BLaER1 treated with 17β-estradiol and CSF1 and Interleukin-3, amounts not matched to agents 10 nM and 100 nM (cell line): Measurements from ENCODE around the gene BFSP1.
A peak's percentile ranks its signal among the peaks of the same experiment; 100 is the strongest.

ENCODE experiments used
- H3K27ac ChIP-seq, 11 experiments: shearing (Covaris generic); formaldehyde crosslinking; 2 replicates each; pipeline ENCODE4 v1.8.1; 2022
- H3K27me3 ChIP-seq, 11 experiments: shearing (Covaris generic); formaldehyde crosslinking; 2 replicates each; pipeline ENCODE4 v1.8.1; 2022
- H3K36me3 ChIP-seq, 11 experiments: shearing (Covaris generic); formaldehyde crosslinking; 2 replicates each; pipeline ENCODE4 v1.8.1; 2022
- H3K4me1 ChIP-seq, 10 experiments: shearing (Covaris generic); formaldehyde crosslinking; 2 replicates each; pipeline ENCODE4 v1.8.1; 2022
- H3K4me2 ChIP-seq, 11 experiments: shearing (Covaris generic); formaldehyde crosslinking; 2 replicates each; pipeline ENCODE4 v1.8.1; 2022
- H3K4me3 ChIP-seq, 10 experiments: shearing (Covaris generic); formaldehyde crosslinking; 2 replicates each; pipeline ENCODE4 v1.8.1; 2022
- H3K9ac ChIP-seq, 11 experiments: shearing (Covaris generic); formaldehyde crosslinking; 2 replicates each; pipeline ENCODE4 v1.8.1; 2022
- H3K9me3 ChIP-seq, 11 experiments: shearing (Covaris generic); formaldehyde crosslinking; replicated peaks in 1 of 11; 2 replicates each; pipeline ENCODE4 v1.8.1; 2022
- H4K20me1 ChIP-seq, 11 experiments: shearing (Covaris generic); formaldehyde crosslinking; 2 replicates each; pipeline ENCODE4 v1.8.1; 2022
- Cebpa-rat ChIP-seq, 11 experiments: shearing (Covaris generic); IDR thresholded peaks; 2 replicates each; pipeline ENCODE4 v1.8.1; 2022

BFSP1 gene

GRCh38 chr20:17522528-17522927 is 8.7 kb downstream of the BFSP1 start:
- Histone ChIP-seq H3K4me2 (peak overlapping the region in 9 of 11 experiments; percentile 42 to 93 (median 85); a peak in 16 of 22 replicates), H3K4me3 (no peak overlapping the region), H4K20me1 (no peaks in the 10 kb centered on the region), H3K27me3 (peaks cover 0 to 5% (median 0%) of the 10 kb centered on the region in 11 experiments; a peak in 5 of 22 replicates), H3K27ac (peak overlapping the region in 4 of 11 experiments; percentile 37 to 89 (median 55); a peak in 5 of 22 replicates), H3K9ac (no peak overlapping the region), H3K36me3 (no peaks in the 10 kb centered on the region), H3K4me1 (peaks cover 51 to 84% (median 82%) of the 10 kb centered on the region in 10 experiments), H3K9me3 (peaks cover 0 to 16% (median 0%) of the 10 kb centered on the region in 11 experiments; a peak in 7 of 22 replicates)
- no peak for TF ChIP-seq Cebpa-rat (IDR thresholded peaks at IDR 0.05)

GRCh38 chr20:17520583-17520982 is 10.6 kb downstream of the BFSP1 start:
- no peak for TF ChIP-seq Cebpa-rat (IDR thresholded peaks at IDR 0.05)
- peaks cover 64 to 95% (median 93%) of the 10 kb centered on the region in 10 experiments for H3K4me1 ChIP-seq
- peaks cover 0 to 22% (median 0%) of the 10 kb centered on the region in 11 experiments; a peak in 7 of 22 replicates for H3K9me3 ChIP-seq
- peak overlapping the region in 8 of 11 experiments; percentile 50 to 94 (median 88); a peak in 15 of 22 replicates for H3K27ac ChIP-seq
- peak overlapping the region; percentile 47 to 93 (median 84) for H3K4me2 ChIP-seq
- peaks cover 0 to 22% (median 3%) of the 10 kb centered on the region in 11 experiments; a peak in 14 of 22 replicates for H3K27me3 ChIP-seq
- H3K36me3 ChIP-seq, result no peaks in the 10 kb centered on the region
- peak overlapping the region in 4 of 11 experiments; percentile 8 to 48 (median 36); a peak in 5 of 22 replicates for H3K9ac ChIP-seq
- H4K20me1 ChIP-seq, result no peaks in the 10 kb centered on the region
- H3K4me3 ChIP-seq, result peak overlapping the region in 1 of 10 experiments; percentile 22; a peak in 1 of 20 replicates

GRCh38 chr20:17519606-17520285 is 11.4 kb downstream of the BFSP1 start:
- TF ChIP-seq Cebpa-rat (IDR thresholded peaks at IDR 0.05), result no peak
- Histone ChIP-seq H3K4me2 (peak overlapping the region; percentile 74 to 93 (median 85); a peak in 21 of 22 replicates), H3K9ac (peak overlapping the region in 8 of 11 experiments; percentile 60 to 76 (median 73); a peak in 10 of 22 replicates), H4K20me1 (no peaks in the 10 kb centered on the region), H3K4me1 (peaks cover 58 to 87% (median 84%) of the 10 kb centered on the region in 10 experiments), H3K4me3 (no peak overlapping the region), H3K36me3 (no peaks in the 10 kb centered on the region), H3K9me3 (peaks cover 0 to 22% (median 0%) of the 10 kb centered on the region in 11 experiments; a peak in 7 of 22 replicates), H3K27me3 (peaks cover 5 to 30% (median 11%) of the 10 kb centered on the region in 11 experiments), H3K27ac (peak overlapping the region in 9 of 11 experiments; percentile 76 to 94 (median 91); a peak in 18 of 22 replicates)

GRCh38 chr20:17518339-17519052 is 12.7 kb downstream of the BFSP1 start:
- peak; percentile 76 to 99 (median 97); a peak in 21 of 22 replicates for TF ChIP-seq Cebpa-rat (IDR thresholded peaks at IDR 0.05)
- Histone ChIP-seq H4K20me1 (no peaks in the 10 kb centered on the region), H3K9ac (peak overlapping the region in 10 of 11 experiments; percentile 2 to 76 (median 70); a peak in 18 of 22 replicates), H3K27me3 (peaks cover 18 to 43% (median 24%) of the 10 kb centered on the region in 11 experiments), H3K27ac (peak overlapping the region; percentile 29 to 94 (median 90); a peak in 21 of 22 replicates), H3K4me2 (peak overlapping the region; percentile 74 to 93 (median 85)), H3K36me3 (no peaks in the 10 kb centered on the region), H3K4me1 (peaks cover 46 to 86% (median 72%) of the 10 kb centered on the region in 10 experiments), H3K4me3 (peak overlapping the region in 3 of 10 experiments; percentile 10 to 28 (median 22); a peak in 3 of 20 replicates), H3K9me3 (peaks cover 0 to 22% (median 0%) of the 10 kb centered on the region in 11 experiments; a peak in 7 of 22 replicates)

- TF ChIP-seq Cebpa-rat (IDR thresholded peaks at IDR 0.05), result no peak
Measured at GRCh38 chr20:17515053-17515452, 16.1 kb downstream of the BFSP1 start.

GRCh38 chr20:17513939-17514338 is 17.2 kb downstream of the BFSP1 start:
- peak overlapping the region in 2 of 11 experiments; percentile 1 to 39; a peak in 2 of 22 replicates for H3K27ac ChIP-seq
- H3K4me1 ChIP-seq, result peaks cover 37 to 73% (median 53%) of the 10 kb centered on the region in 10 experiments
- H3K36me3 ChIP-seq, result no peaks in the 10 kb centered on the region
- no peak overlapping the region for H3K4me3 ChIP-seq
- H3K9ac ChIP-seq, result no peak overlapping the region
- no peaks in the 10 kb centered on the region for H4K20me1 ChIP-seq
- peaks cover 0 to 14% (median 0%) of the 10 kb centered on the region in 11 experiments; a peak in 7 of 22 replicates for H3K9me3 ChIP-seq
- no peak for TF ChIP-seq Cebpa-rat (IDR thresholded peaks at IDR 0.05)
- peak overlapping the region in 6 of 11 experiments; percentile 6 to 73 (median 50); a peak in 7 of 22 replicates for H3K4me2 ChIP-seq
- H3K27me3 ChIP-seq, result peaks cover 18 to 58% (median 32%) of the 10 kb centered on the region in 11 experiments

More at GRCh38 chr20:17515053-17515452, 16.1 kb downstream of the BFSP1 start:
- Histone ChIP-seq H3K9me3 (peaks cover 0 to 22% (median 0%) of the 10 kb centered on the region in 11 experiments; a peak in 7 of 22 replicates), H3K27me3 (peaks cover 18 to 58% (median 32%) of the 10 kb centered on the region in 11 experiments), H3K36me3 (no peaks in the 10 kb centered on the region), H3K4me2 (no peak overlapping the region), H3K4me3 (no peak overlapping the region), H4K20me1 (no peaks in the 10 kb centered on the region), H3K27ac (no peak overlapping the region), H3K9ac (no peak overlapping the region), H3K4me1 (peaks cover 46 to 84% (median 63%) of the 10 kb centered on the region in 10 experiments)

- H3K36me3 ChIP-seq, result no peaks in the 10 kb centered on the region
- no peak overlapping the region for H3K4me3 ChIP-seq
- H3K27me3 ChIP-seq, result peaks cover 18 to 41% (median 32%) of the 10 kb centered on the region in 11 experiments
- H3K9me3 ChIP-seq, result peaks cover 0 to 2% (median 0%) of the 10 kb centered on the region in 11 experiments; a peak in 1 of 22 replicates
- H3K27ac ChIP-seq, result peak overlapping the region in 6 of 11 experiments; percentile 38 to 45 (median 43); a peak in 10 of 22 replicates
- H3K4me1 ChIP-seq, result peaks cover 13 to 58% (median 36%) of the 10 kb centered on the region in 10 experiments
- H3K4me2 ChIP-seq, result peak overlapping the region; percentile 49 to 74 (median 63)
- no peak overlapping the region for H3K9ac ChIP-seq
- TF ChIP-seq Cebpa-rat (IDR thresholded peaks at IDR 0.05), result peak in 1 of 11 experiments; percentile 48; a peak in 1 of 22 replicates
- no peaks in the 10 kb centered on the region for H4K20me1 ChIP-seq
Measured at GRCh38 chr20:17511401-17511800, 19.8 kb downstream of the BFSP1 start.

- peak overlapping the region in 10 of 11 experiments; percentile 49 to 74 (median 66); a peak in 17 of 22 replicates for H3K4me2 ChIP-seq
- TF ChIP-seq Cebpa-rat (IDR thresholded peaks at IDR 0.05), result no peak
- no peaks in the 10 kb centered on the region for H4K20me1 ChIP-seq
- H3K36me3 ChIP-seq, result no peaks in the 10 kb centered on the region
- no peak overlapping the region for H3K4me3 ChIP-seq
- H3K27me3 ChIP-seq, result peaks cover 18 to 35% (median 28%) of the 10 kb centered on the region in 11 experiments
- no peaks in the 10 kb centered on the region for H3K9me3 ChIP-seq
- no peak overlapping the region for H3K9ac ChIP-seq
- H3K27ac ChIP-seq, result no peak overlapping the region; a peak in 1 of 22 replicates
- peaks cover 20 to 64% (median 42%) of the 10 kb centered on the region in 10 experiments for H3K4me1 ChIP-seq
Measured at GRCh38 chr20:17510548-17510947, 20.6 kb downstream of the BFSP1 start.
